ENCODE results near the gene MACF1. TPM values are rescaled to one million over a fixed set of nuclear protein-coding genes. Genes with fewer than 3 reads are reported as not detected.

MACF1 gene
- total RNA-seq, 1 experiment from 2014 or later: 103 TPM

GRCh38 chr1:39195166-39196111 is 9.1 kb upstream of the MACF1 start:
- Histone ChIP-seq H3K4me2 (ENCODE audit: low read length) (peak overlapping the region; percentile 54), H3K4me3 (ENCODE audit: low read length) (no peak overlapping the region), H3K9me3 (ENCODE audit: low read length) (no peaks in the 10 kb centered on the region), H3K79me2 (ENCODE audit: low read length) (peaks cover 66% of the 10 kb centered on the region), H3K9me2 (replicated peaks; ENCODE audit: low read length) (no peaks in the 10 kb centered on the region), H3K9ac (ENCODE audit: low read length) (no peak overlapping the region; the same call in 1 of the 2 replicates), H3F3A (ENCODE audit: low read length, unreplicated experiment) (peaks cover 15% of the 10 kb centered on the region), H3K4me1 (ENCODE audit: insufficient read depth, low read length) (peaks cover 61% of the 10 kb centered on the region), H2AFZ (ENCODE audit: low read length) (no peak overlapping the region), H3K27ac (ENCODE audit: low read length) (peak overlapping the region; percentile 40), H3K36me3 (ENCODE audit: low read depth, low read length) (no peaks in the 10 kb centered on the region), H3K27me3 (ENCODE audit: low read length) (no peaks in the 10 kb centered on the region), H4K20me1 (ENCODE audit: low read length) (no peaks in the 10 kb centered on the region)
- ChIA-PET CTCF (interaction anchor here (0.8 to 1.2 kb wide), 2 partner anchors 11 to 63 kb away, joined by 3 to 6 read pairs; no protein-coding TSS in a partner anchor), POLR2A (ENCODE audit: unreplicated experiment) (interaction anchor here (0.6 kb wide), 1 partner anchor 58 kb away, joined by 6 read pairs; no protein-coding TSS in a partner anchor)
- DNase-seq (peak; percentile 60), ATAC-seq (peak; percentile 25)
- TF ChIP-seq EZH2phosphoT487 (IDR thresholded peaks at IDR 0.05; ENCODE audit: borderline replicate concordance, low read length) (no peak), EZH2 (IDR thresholded peaks at IDR 0.05; ENCODE audit: low read length, unreplicated experiment) (no peak)
- TF ChIP-seq, protein P1, sequence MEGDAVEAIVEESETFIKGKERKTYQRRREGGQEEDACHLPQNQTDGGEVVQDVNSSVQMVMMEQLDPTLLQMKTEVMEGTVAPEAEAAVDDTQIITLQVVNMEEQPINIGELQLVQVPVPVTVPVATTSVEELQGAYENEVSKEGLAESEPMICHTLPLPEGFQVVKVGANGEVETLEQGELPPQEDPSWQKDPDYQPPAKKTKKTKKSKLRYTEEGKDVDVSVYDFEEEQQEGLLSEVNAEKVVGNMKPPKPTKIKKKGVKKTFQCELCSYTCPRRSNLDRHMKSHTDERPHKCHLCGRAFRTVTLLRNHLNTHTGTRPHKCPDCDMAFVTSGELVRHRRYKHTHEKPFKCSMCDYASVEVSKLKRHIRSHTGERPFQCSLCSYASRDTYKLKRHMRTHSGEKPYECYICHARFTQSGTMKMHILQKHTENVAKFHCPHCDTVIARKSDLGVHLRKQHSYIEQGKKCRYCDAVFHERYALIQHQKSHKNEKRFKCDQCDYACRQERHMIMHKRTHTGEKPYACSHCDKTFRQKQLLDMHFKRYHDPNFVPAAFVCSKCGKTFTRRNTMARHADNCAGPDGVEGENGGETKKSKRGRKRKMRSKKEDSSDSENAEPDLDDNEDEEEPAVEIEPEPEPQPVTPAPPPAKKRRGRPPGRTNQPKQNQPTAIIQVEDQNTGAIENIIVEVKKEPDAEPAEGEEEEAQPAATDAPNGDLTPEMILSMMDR (conservative IDR thresholded peaks at IDR 0.05; ENCODE audit: low read depth, low read length): no peak
- intact Hi-C loops (cut with micrococcal nuclease): loop anchor here (10.0 kb wide), 1 partner anchor 199 kb away; no protein-coding TSS in a partner anchor
- no TSS peak for BruUV-seq (replicated peaks)

- DNase-seq (peak; percentile 72), ATAC-seq (peak; percentile 44)
- no peaks in the 10 kb centered on the region for H4K20me1 ChIP-seq (ENCODE audit: low read length)
- H3K9me2 ChIP-seq (replicated peaks; ENCODE audit: low read length): no peaks in the 10 kb centered on the region
- CTCF ChIA-PET: no interaction called here
- no peaks in the 10 kb centered on the region for H3K27me3 ChIP-seq (ENCODE audit: low read length)
- H3K4me2 ChIP-seq (ENCODE audit: low read length): peak overlapping the region; percentile 80
- peak overlapping the region; percentile 65 for H3K27ac ChIP-seq (ENCODE audit: low read length)
- POLR2A ChIA-PET (ENCODE audit: unreplicated experiment): no interaction called here
- H3F3A ChIP-seq (ENCODE audit: low read length, unreplicated experiment): peaks cover 15% of the 10 kb centered on the region
- H3K4me3 ChIP-seq (ENCODE audit: low read length): peak overlapping the region; percentile 40; the same call in 1 of the 2 replicates
- H3K9me3 ChIP-seq (ENCODE audit: low read length): no peaks in the 10 kb centered on the region
- no TSS peak for BruUV-seq (replicated peaks)
- TF ChIP-seq, protein P1 (conservative IDR thresholded peaks at IDR 0.05; ENCODE audit: low read depth, low read length): no peak
- peaks cover 50% of the 10 kb centered on the region for H3K4me1 ChIP-seq (ENCODE audit: insufficient read depth, low read length)
- H2AFZ ChIP-seq (ENCODE audit: low read length): no peak overlapping the region
- intact Hi-C loops (cut with micrococcal nuclease): loop anchor here (10.0 kb wide), 1 partner anchor 198 kb away; no protein-coding TSS in a partner anchor
- no peaks in the 10 kb centered on the region for H3K36me3 ChIP-seq (ENCODE audit: low read depth, low read length)
- peaks cover 55% of the 10 kb centered on the region for H3K79me2 ChIP-seq (ENCODE audit: low read length)
- H3K9ac ChIP-seq (ENCODE audit: low read length): no peak overlapping the region
Measured at GRCh38 chr1:39196244-39197215, 8.0 kb upstream of the MACF1 start.

Data from PC-3 (cell line).